Bronchial epithelial cell (primary cell): ENCODE results near the gene IRF4. TPM values are rescaled to one million over a fixed set of nuclear protein-coding genes. Genes with fewer than 3 reads are reported as not detected.

Source experiments
- DNase-seq: peaks from one replicate; pipeline ENCODE4 v3.0.0-alpha.2; 2010; ENCODE audit warnings: low read depth
- FAIRE-seq: peaks from 2 replicates; lab custom pipeline; 2011; peaks lifted over from hg19 to GRCh38; lab: Jason Lieb, UNC
- H3K27me3 ChIP-seq: 2 replicates; pipeline ENCODE4 v1.5.1; 2011; ENCODE audit warnings: low read length; ENCODE audit not compliant: control insufficient read depth, insufficient read depth
- H3K36me3 ChIP-seq: 2 replicates; pipeline ENCODE4 v1.5.1; 2011; ENCODE audit warnings: low read length; ENCODE audit not compliant: control insufficient read depth, insufficient read depth
- H3K4me3 ChIP-seq: 2 replicates; pipeline ENCODE4 v1.5.1; 2011; ENCODE audit warnings: mild to moderate bottlenecking, low read depth, low read length, control low read depth
- CTCF ChIP-seq: IDR thresholded peaks from 2 replicates; pipeline ENCODE4 v1.5.1; 2011; ENCODE audit warnings: mild to moderate bottlenecking, moderate library complexity, low read length, control low read depth, inconsistent platforms; ENCODE audit not compliant: insufficient read depth, severe bottlenecking
- total RNA-seq: library from RNA; depleted of rRNA; stranded (reverse); fragments of >200 nt; gene quantifications from 2 replicates; pipeline ENCODE4 v1.2.1, GENCODE V29; 2014

IRF4 gene
- total RNA-seq, 1 donor from 2014 or later = not detected

- FAIRE-seq (no peak), DNase-seq (no peak)
- TF ChIP-seq CTCF = no peak
- Histone ChIP-seq H3K36me3 (no peaks in the 10 kb centered on the region), H3K27me3 (no peaks in the 10 kb centered on the region), H3K4me3 (no peak overlapping the region)
Observed at GRCh38 chr6:436308-437036, 44.9 kb downstream of the IRF4 start.

GRCh38 chr6:437037-437392 lies 45.5 kb downstream of the IRF4 start:
- TF ChIP-seq CTCF = no peak
- FAIRE-seq (no peak), DNase-seq (no peak)
- Histone ChIP-seq H3K27me3 (no peaks in the 10 kb centered on the region), H3K36me3 (no peaks in the 10 kb centered on the region), H3K4me3 (no peak overlapping the region)

- Histone ChIP-seq H3K27me3 (no peaks in the 10 kb centered on the region), H3K4me3 (no peak overlapping the region), H3K36me3 (no peaks in the 10 kb centered on the region)
- DNase-seq (no peak), FAIRE-seq (no peak)
- no peak for TF ChIP-seq CTCF
Observed at GRCh38 chr6:438634-439170, 47.1 kb downstream of the IRF4 start.

GRCh38 chr6:439641-440167 lies 48.2 kb downstream of the IRF4 start:
- TF ChIP-seq CTCF = no peak
- FAIRE-seq (no peak), DNase-seq (no peak)
- no peaks in the 10 kb centered on the region for H3K27me3 ChIP-seq
- H3K36me3 ChIP-seq = no peaks in the 10 kb centered on the region
- no peak overlapping the region for H3K4me3 ChIP-seq

- DNase-seq (no peak), FAIRE-seq (no peak)
- Histone ChIP-seq H3K27me3 (peaks cover 1% of the 10 kb centered on the region), H3K4me3 (no peak overlapping the region), H3K36me3 (no peaks in the 10 kb centered on the region)
- no peak for TF ChIP-seq CTCF
Observed at GRCh38 chr6:441126-441920, 49.8 kb downstream of the IRF4 start.
